Activated CD4-positive, alpha-beta memory T cell treated with anti-CD3 and anti-CD28 coated beads for 36 hours (primary cell): ENCODE measurements around the gene NPIPA3. TPM values are rescaled to one million over a fixed set of nuclear protein-coding genes. Genes with fewer than 3 reads are reported as not detected.

Source experiments
- total RNA-seq, 2 experiments: library from RNA; stranded (reverse); gene quantifications; one replicate each; pipeline ENCODE4 v1.2.3, GENCODE V29; 2021

The NPIPA3 gene
- total RNA-seq, 2 experiments from 2014 or later, result 2.1 to 2.2 TPM

Other genes with a start within 250 kb of the NPIPA3 start
- 10 to 100 TPM; 43.4 to 44.2 TPM for gene PARN, start 73.2 kb upstream of the NPIPA3 start, total RNA-seq
- gene BFAR, start 70.5 kb upstream of the NPIPA3 start, total RNA-seq, result 10 to 100 TPM; 46.5 to 51.4 TPM
- gene PLA2G10, start 9.1 kb upstream of the NPIPA3 start, total RNA-seq, result not detected
- gene NPIPA2, start 39.1 kb downstream of the NPIPA3 start, total RNA-seq, result 1 to 10 TPM; 4.7 to 4.8 TPM
- 10 to 100 TPM; 42.1 to 43.4 TPM for gene NOMO1, start 130.3 kb downstream of the NPIPA3 start, total RNA-seq
- 10 to 100 TPM; 68.4 to 76.8 TPM for gene NPIPA1, start 234.0 kb downstream of the NPIPA3 start, total RNA-seq